SK-N-SH (cell line): ENCODE results near the gene CXorf66. TPM values are rescaled to one million over a fixed set of nuclear protein-coding genes. Genes with fewer than 3 reads are reported as not detected.

Experiments used
- polyA plus RNA-seq, 3 experiments: library from polyadenylated mRNA; depleted of rRNA; stranded (reverse); fragments of >200 nt; gene quantifications; 2 replicates each; pipeline ENCODE4 v1.2.3, GENCODE V29; 2012
- small RNA-seq, 7 experiments: library from RNA; depleted of rRNA; stranded (forward); fragments of <200 nt; gene quantifications; one replicate each; pipeline ENCODE3, GENCODE V24; 2012

The CXorf66 gene
- polyA plus RNA-seq, 1 of the 3 experiments (the other 2 are of a cell fraction), result not detected

Small RNA genes within 50 kb of the gene (small RNA-seq; reads per million reads assigned to genes)
- gene MIR505 (18.6 to 186 (median 90.1) reads per million in 7 experiments), gene RF00425 (0 to 0.11 (median 0) reads per million in 7 experiments)

Other genes with a start within 250 kb of the CXorf66 start
- 18.5 and 23.5 TPM in 2 replicates for gene ATP11C, start 32.5 kb downstream of the CXorf66 start, polyA plus RNA-seq (2012; rRNA removed)